ENCODE results near the gene TRIM44.

DNA sequence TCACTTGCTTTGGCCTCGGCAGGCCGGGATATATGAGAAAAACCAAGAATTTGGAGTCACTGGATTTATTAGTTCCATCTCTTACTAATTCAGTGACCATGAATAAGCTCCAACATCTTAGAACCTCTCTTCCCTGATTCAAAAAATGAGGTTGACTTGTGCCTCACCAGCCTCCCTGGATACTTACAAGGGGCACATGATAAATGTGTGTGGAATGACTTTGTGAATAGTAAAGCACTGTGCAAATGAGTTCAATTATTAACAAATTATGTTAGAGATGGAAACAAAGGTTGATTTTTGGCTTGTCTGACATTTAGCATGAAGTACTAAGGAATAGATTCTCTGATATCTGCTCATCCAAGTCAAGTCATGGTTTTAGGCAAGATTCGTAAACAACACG, 104.1 kb downstream of the TRIM44 start:
- TF ChIP-seq, protein P1, sequence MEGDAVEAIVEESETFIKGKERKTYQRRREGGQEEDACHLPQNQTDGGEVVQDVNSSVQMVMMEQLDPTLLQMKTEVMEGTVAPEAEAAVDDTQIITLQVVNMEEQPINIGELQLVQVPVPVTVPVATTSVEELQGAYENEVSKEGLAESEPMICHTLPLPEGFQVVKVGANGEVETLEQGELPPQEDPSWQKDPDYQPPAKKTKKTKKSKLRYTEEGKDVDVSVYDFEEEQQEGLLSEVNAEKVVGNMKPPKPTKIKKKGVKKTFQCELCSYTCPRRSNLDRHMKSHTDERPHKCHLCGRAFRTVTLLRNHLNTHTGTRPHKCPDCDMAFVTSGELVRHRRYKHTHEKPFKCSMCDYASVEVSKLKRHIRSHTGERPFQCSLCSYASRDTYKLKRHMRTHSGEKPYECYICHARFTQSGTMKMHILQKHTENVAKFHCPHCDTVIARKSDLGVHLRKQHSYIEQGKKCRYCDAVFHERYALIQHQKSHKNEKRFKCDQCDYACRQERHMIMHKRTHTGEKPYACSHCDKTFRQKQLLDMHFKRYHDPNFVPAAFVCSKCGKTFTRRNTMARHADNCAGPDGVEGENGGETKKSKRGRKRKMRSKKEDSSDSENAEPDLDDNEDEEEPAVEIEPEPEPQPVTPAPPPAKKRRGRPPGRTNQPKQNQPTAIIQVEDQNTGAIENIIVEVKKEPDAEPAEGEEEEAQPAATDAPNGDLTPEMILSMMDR (conservative IDR thresholded peaks at IDR 0.05; ENCODE audit: low read length) = no peak
- TF ChIP-seq EZH2phosphoT487 (IDR thresholded peaks at IDR 0.05; ENCODE audit: borderline replicate concordance) = no peak

Measured in Loucy (cell line).